Smooth muscle cell (in vitro differentiated cells): ENCODE data around the gene SLC37A3. TPM values are rescaled to one million over a fixed set of nuclear protein-coding genes. Genes with fewer than 3 reads are reported as not detected.

Source experiments
- DNase-seq: peaks from one replicate; lab custom pipeline; 2025; ENCODE audit not compliant: unreplicated experiment; lab: John Stamatoyannopoulos, UW
- H2AFZ ChIP-seq: fragments of 200-600 bp; sonication (generic); 2 replicates; pipeline ENCODE4 v1.6.0; 2016; ENCODE audit warnings: antibody characterized with exemption, low read depth, mild to moderate bottlenecking
- H3F3A ChIP-seq: fragments of 200-600 bp; sonication (generic); 2 replicates; pipeline ENCODE4 v1.6.0; 2017; ENCODE audit warnings: antibody characterized with exemption, low read depth
- H3K27ac ChIP-seq: fragments of 200-600 bp; sonication (generic); 2 replicates; pipeline ENCODE4 v1.5.1; 2016; ENCODE audit warnings: low read depth, mild to moderate bottlenecking
- H3K27me3 ChIP-seq: fragments of 200-600 bp; sonication (generic); 2 replicates; pipeline ENCODE4 v1.6.1; 2016; ENCODE audit warnings: low read depth, mild to moderate bottlenecking
- H3K36me3 ChIP-seq: fragments of 200-600 bp; sonication (generic); 2 replicates; pipeline ENCODE4 v1.5.1; 2016; ENCODE audit warnings: low read depth
- H3K4me1 ChIP-seq: fragments of 200-600 bp; sonication (generic); 2 replicates; pipeline ENCODE4 v1.5.1; 2016; ENCODE audit warnings: low read depth
- H3K4me2 ChIP-seq: fragments of 200-600 bp; sonication (generic); 2 replicates; pipeline ENCODE4 v1.6.0; 2016; ENCODE audit warnings: mild to moderate bottlenecking
- H3K4me3 ChIP-seq: fragments of 200-600 bp; sonication (generic); 2 replicates; pipeline ENCODE4 v1.5.1; 2016; ENCODE audit warnings: mild to moderate bottlenecking
- H3K79me2 ChIP-seq: fragments of 200-600 bp; sonication (generic); 2 replicates; pipeline ENCODE4 v1.6.0; 2016; ENCODE audit warnings: low read depth, mild to moderate bottlenecking
- H3K9ac ChIP-seq: fragments of 200-600 bp; sonication (generic); 2 replicates; pipeline ENCODE4 v1.6.0; 2016; ENCODE audit warnings: low read depth
- H3K9me3 ChIP-seq: fragments of 200-600 bp; sonication (generic); replicated peaks from 2 replicates; pipeline ENCODE4 v1.5.1; 2016; ENCODE audit warnings: low read depth
- H4K20me1 ChIP-seq: fragments of 200-600 bp; sonication (generic); 2 replicates; pipeline ENCODE4 v1.6.0; 2016; ENCODE audit warnings: low read depth
- WGBS: methylation state at CpG from one replicate; pipeline ENCODE4 v1.1.7; 2016; ENCODE audit warnings: low lambda C conversion rate; 5-methylcytosine and 5-hydroxymethylcytosine counted together
- polyA plus RNA-seq: library from polyadenylated mRNA; unstranded; fragments of >200 nt; fragmentation: Nextera tagmentation; extraction: Ambion mirVana; gene quantifications from 2 replicates; pipeline ENCODE4 v1.2.1, GENCODE V29; 2016
- total RNA-seq: library from RNA; depleted of rRNA; stranded (reverse); fragments of >200 nt; gene quantifications from 2 replicates; pipeline ENCODE4 v1.2.3, GENCODE V29; 2014
- TF ChIP-seq, protein P1 (sequence below): fragments of 200-600 bp; sonication (generic); IDR thresholded peaks from 2 replicates; pipeline ENCODE4 v1.5.1; 2017; ENCODE audit warnings: borderline replicate concordance, mild to moderate bottlenecking, antibody characterized with exemption; ENCODE audit not compliant: insufficient read depth, poor library complexity, severe bottlenecking

The SLC37A3 gene
- total and polyA plus RNA-seq, 2 experiments from 2014 or later: 42.8 to 54.2 TPM

DNA sequence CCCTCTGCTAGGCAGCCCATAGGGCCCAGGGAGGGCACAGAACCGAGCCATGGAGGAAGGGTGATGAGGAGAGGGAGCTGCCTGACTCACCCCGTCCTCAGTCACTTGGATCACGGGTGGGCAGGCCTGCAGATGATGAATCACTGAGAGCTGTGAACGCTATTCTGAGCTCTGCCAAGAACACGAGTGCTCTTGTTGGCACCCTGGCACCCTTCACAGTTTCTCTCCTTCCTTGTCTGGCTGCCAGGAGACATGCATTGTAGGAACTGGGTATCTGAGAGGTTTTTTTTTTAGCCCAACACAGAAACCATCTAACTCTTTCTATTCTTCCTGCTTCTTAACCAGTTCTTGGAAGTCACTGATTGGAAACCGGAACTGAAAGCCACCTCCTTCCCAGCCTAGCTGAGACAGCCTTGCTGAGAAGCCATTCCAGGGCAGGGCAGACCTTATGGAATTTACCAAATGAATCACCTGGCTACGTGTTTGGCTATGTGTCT, 82.1 kb downstream of the SLC37A3 start:
- Histone ChIP-seq H3K4me1 (peaks cover 7% of the 10 kb centered on the region), H3K9me3 (peaks cover 8% of the 10 kb centered on the region), H3F3A (no peaks in the 10 kb centered on the region), H2AFZ (no peak overlapping the region), H3K79me2 (no peaks in the 10 kb centered on the region), H4K20me1 (no peaks in the 10 kb centered on the region), H3K4me2 (peak overlapping the region; percentile 34), H3K4me3 (no peak overlapping the region), H3K36me3 (no peaks in the 10 kb centered on the region), H3K27me3 (no peaks in the 10 kb centered on the region), H3K27ac (peak overlapping the region; percentile 76), H3K9ac (peak overlapping the region; percentile 42)
- 20% methylated on average over 7 of the region's 7 CpGs for WGBS
- TF ChIP-seq, protein P1, sequence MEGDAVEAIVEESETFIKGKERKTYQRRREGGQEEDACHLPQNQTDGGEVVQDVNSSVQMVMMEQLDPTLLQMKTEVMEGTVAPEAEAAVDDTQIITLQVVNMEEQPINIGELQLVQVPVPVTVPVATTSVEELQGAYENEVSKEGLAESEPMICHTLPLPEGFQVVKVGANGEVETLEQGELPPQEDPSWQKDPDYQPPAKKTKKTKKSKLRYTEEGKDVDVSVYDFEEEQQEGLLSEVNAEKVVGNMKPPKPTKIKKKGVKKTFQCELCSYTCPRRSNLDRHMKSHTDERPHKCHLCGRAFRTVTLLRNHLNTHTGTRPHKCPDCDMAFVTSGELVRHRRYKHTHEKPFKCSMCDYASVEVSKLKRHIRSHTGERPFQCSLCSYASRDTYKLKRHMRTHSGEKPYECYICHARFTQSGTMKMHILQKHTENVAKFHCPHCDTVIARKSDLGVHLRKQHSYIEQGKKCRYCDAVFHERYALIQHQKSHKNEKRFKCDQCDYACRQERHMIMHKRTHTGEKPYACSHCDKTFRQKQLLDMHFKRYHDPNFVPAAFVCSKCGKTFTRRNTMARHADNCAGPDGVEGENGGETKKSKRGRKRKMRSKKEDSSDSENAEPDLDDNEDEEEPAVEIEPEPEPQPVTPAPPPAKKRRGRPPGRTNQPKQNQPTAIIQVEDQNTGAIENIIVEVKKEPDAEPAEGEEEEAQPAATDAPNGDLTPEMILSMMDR: no peak
- no peak for DNase-seq

DNA sequence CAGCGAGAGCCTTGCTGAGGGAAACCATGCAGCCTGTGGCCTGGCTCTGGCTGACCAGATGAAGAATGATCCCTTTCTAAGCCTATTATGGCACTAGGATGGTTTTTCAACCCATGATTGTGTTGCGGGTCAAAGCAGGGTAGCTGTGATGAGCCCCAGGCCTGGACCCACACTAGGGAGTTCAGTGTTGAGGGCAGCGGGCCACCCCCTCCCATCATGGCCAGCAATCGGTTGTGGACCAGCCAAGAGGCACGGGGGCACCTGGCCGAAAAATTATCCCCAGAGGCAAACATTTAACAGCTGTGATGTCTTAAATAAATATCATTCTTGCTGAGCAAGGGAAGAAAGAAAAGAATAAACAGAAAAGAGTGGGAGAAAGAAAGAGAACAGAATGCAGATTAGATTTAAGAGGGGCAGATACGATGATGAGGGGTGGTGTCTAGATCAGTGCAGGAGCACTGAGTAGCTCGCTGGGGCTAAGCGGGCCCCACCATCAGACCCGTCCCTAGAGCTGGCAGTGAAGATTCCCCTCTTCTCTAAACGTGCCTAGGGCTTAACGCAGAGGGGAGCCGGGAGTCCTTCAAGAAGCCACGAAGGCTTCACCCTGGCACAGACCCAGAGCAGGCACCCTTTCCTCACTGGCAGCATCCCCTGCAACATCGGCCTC, 82.7 kb downstream of the SLC37A3 start:
- TF ChIP-seq, protein P1: no peak
- H4K20me1 ChIP-seq: no peaks in the 10 kb centered on the region
- H3K27me3 ChIP-seq: no peaks in the 10 kb centered on the region
- peak overlapping the region; percentile 42 for H3K9ac ChIP-seq
- H3K4me3 ChIP-seq: no peak overlapping the region
- peaks cover 8% of the 10 kb centered on the region for H3K9me3 ChIP-seq
- no peaks in the 10 kb centered on the region for H3K36me3 ChIP-seq
- WGBS: 73% methylated on average over 15 of the region's 15 CpGs
- H3K79me2 ChIP-seq: no peaks in the 10 kb centered on the region
- no peaks in the 10 kb centered on the region for H3F3A ChIP-seq
- H3K27ac ChIP-seq: peak overlapping the region; percentile 76
- peak overlapping the region; percentile 34 for H3K4me2 ChIP-seq
- DNase-seq: no peak
- H3K4me1 ChIP-seq: peaks cover 7% of the 10 kb centered on the region
- no peak overlapping the region for H2AFZ ChIP-seq

DNA sequence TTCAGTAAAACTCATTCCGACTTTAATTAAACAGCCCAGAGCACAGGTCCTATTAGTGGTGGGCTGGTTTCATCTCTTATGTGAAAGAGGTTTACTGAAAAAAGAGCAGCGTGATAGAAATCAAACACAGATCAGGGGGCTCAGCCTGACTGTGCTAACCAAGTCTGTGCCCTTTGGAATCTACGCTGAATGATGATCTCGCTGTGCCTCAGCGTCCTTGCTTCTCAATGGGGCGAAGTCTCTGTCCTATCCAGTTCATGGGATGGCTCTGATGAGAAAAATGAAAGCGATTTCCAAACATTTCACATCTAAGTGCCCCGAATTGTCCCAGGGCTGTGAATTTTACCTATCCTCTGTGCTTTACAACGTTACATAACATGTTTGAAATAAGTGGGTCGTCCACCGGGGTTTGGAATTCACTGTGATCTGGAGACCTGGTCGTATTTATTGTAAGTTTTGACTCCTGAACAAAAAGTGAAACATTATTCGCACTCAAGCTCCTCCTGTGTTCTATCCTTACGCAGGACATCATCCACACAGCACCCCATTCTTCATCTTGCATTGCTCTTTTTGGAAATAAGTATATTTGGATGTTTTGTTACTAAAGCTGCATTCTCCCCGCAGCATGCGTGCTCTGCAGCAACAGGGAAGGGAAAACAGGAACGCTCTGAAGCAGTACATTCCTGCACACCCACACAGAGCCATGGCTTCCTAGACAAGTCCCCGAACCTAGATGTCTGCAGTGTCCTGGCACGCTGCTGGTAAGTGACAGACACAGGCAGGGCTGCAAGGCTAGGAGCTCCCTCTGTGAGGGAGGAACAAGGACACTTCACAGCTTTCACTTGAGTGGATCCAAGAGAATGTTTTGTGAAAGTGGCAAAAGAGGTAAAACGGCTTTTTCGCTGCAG, 83.5 kb downstream of the SLC37A3 start:
- H3K4me1 ChIP-seq: peaks cover 7% of the 10 kb centered on the region
- no peak overlapping the region for H3K4me3 ChIP-seq
- peak overlapping the region; percentile 76 for H3K27ac ChIP-seq
- no peak for DNase-seq
- H3K79me2 ChIP-seq: no peaks in the 10 kb centered on the region
- 78% methylated on average over 21 of the region's 21 CpGs for WGBS
- H3F3A ChIP-seq: no peaks in the 10 kb centered on the region
- peak overlapping the region; percentile 42 for H3K9ac ChIP-seq
- no peaks in the 10 kb centered on the region for H3K27me3 ChIP-seq
- H4K20me1 ChIP-seq: no peaks in the 10 kb centered on the region
- peak overlapping the region; percentile 34 for H3K4me2 ChIP-seq
- TF ChIP-seq, protein P1: no peak
- no peak overlapping the region for H2AFZ ChIP-seq
- H3K9me3 ChIP-seq: peaks cover 8% of the 10 kb centered on the region
- H3K36me3 ChIP-seq: no peaks in the 10 kb centered on the region
